Measurements from ENCODE around the gene LINS1.
"Not testable (repeated sequence)": the region's sequence is repeated elsewhere in the genome, so short reads cannot be mapped to it uniquely, and the experiment has no call there.

LINS1 gene

GRCh38 chr15:100601163-100601562 is 821 bp downstream of the LINS1 start:
- peak; percentile 46 for DNase-seq (ENCODE audit: low spot score)

- DNase-seq (ENCODE audit: low spot score) = no peak
Measured at GRCh38 chr15:100598655-100599054, 3.3 kb downstream of the LINS1 start.

GRCh38 chr15:100597862-100598261 is 4.1 kb downstream of the LINS1 start:
- no peak for DNase-seq (ENCODE audit: low spot score)

- peak; percentile 57 for DNase-seq (ENCODE audit: low spot score)
Measured at GRCh38 chr15:100596792-100597191, 5.2 kb downstream of the LINS1 start.

GRCh38 chr15:100595964-100596363 is 6.0 kb downstream of the LINS1 start:
- no peak for DNase-seq (ENCODE audit: low spot score)

- no peak for DNase-seq (ENCODE audit: low spot score)
Measured at GRCh38 chr15:100593431-100593830, 8.6 kb downstream of the LINS1 start.

- no peak for DNase-seq (ENCODE audit: low spot score)
Measured at GRCh38 chr15:100592898-100593297, 9.1 kb downstream of the LINS1 start.

- no peak for DNase-seq (ENCODE audit: low spot score)
Measured at GRCh38 chr15:100591835-100592234, 10.1 kb downstream of the LINS1 start.

GRCh38 chr15:100591163-100591562 is 10.8 kb downstream of the LINS1 start:
- not testable (repeated sequence) for DNase-seq (ENCODE audit: low spot score)

- no peak for DNase-seq (ENCODE audit: low spot score)
Measured at GRCh38 chr15:100588638-100589242, 13.2 kb downstream of the LINS1 start.

GRCh38 chr15:100580414-100580813 is 21.6 kb downstream of the LINS1 start:
- no peak for DNase-seq (ENCODE audit: low spot score)

GRCh38 chr15:100573526-100573925 is 28.5 kb downstream of the LINS1 start:
- DNase-seq (ENCODE audit: low spot score) = no peak

GRCh38 chr15:100572362-100572983 is 29.5 kb downstream of the LINS1 start:
- DNase-seq (ENCODE audit: low spot score) = no peak

GRCh38 chr15:100571592-100572167 is 30.3 kb downstream of the LINS1 start:
- DNase-seq (ENCODE audit: low spot score) = no peak

GRCh38 chr15:100570735-100571313 is 31.2 kb downstream of the LINS1 start:
- no peak for DNase-seq (ENCODE audit: low spot score)

GRCh38 chr15:100570275-100570674 is 31.7 kb downstream of the LINS1 start:
- DNase-seq (ENCODE audit: low spot score) = no peak

- no peak for DNase-seq (ENCODE audit: low spot score)
Measured at GRCh38 chr15:100569391-100569790, 32.6 kb downstream of the LINS1 start.

- DNase-seq (ENCODE audit: low spot score) = no peak
Measured at GRCh38 chr15:100566850-100567628, 34.9 kb downstream of the LINS1 start.

- DNase-seq (ENCODE audit: low spot score) = no peak
Measured at GRCh38 chr15:100565591-100565990, 36.4 kb downstream of the LINS1 start.

- no peak for DNase-seq (ENCODE audit: low spot score)
Measured at GRCh38 chr15:100560323-100560722, 41.7 kb downstream of the LINS1 start.

- DNase-seq (ENCODE audit: low spot score) = no peak
Measured at GRCh38 chr15:100559330-100559729, 42.7 kb downstream of the LINS1 start.

- DNase-seq (ENCODE audit: low spot score) = no peak
Measured at GRCh38 chr15:100558771-100559254, 43.2 kb downstream of the LINS1 start.

Data from hematopoietic multipotent progenitor cell treated with erythropoietin and hydrocortisone succinate and interleukin-3 and kit ligand, for 17 days (in vitro differentiated cells).